Mesenchymal stem cell (in vitro differentiated cells and primary cell): ENCODE measurements around the gene FAM118A.

Experiments used
- DNase-seq: peaks from one replicate; pipeline ENCODE4 v3.0.0-alpha.2; 2013
- H2AFZ ChIP-seq: one replicate; pipeline ENCODE4 v1.6.1; 2013; ENCODE audit warnings: low read depth, mild to moderate bottlenecking, control low read depth, inconsistent platforms, low read length, moderate library complexity
- H2AK5ac ChIP-seq: 2 replicates; pipeline ENCODE4 v1.6.1; 2013; ENCODE audit warnings: low read length, moderate library complexity, mild to moderate bottlenecking, inconsistent platforms; ENCODE audit not compliant: severe bottlenecking
- H2BK120ac ChIP-seq: one replicate; pipeline ENCODE4 v1.6.1; 2013; ENCODE audit warnings: low read depth, mild to moderate bottlenecking, inconsistent platforms, low read length, moderate library complexity
- H2BK12ac ChIP-seq, 2 experiments: one replicate each; pipeline ENCODE4 v1.6.1; 2013; ENCODE audit warnings: inconsistent platforms in 2 of 2, low read length in 2 of 2, mild to moderate bottlenecking in 2 of 2, moderate library complexity in 2 of 2, control low read depth in 1 of 2
- H2BK15ac ChIP-seq: one replicate; pipeline ENCODE4 v1.6.1; 2013; ENCODE audit warnings: mild to moderate bottlenecking, low read depth, inconsistent platforms; ENCODE audit not compliant: poor library complexity, severe bottlenecking
- H2BK5ac ChIP-seq: 2 replicates; pipeline ENCODE4 v1.6.1; 2013; ENCODE audit warnings: low read depth, mild to moderate bottlenecking, low read length, control low read depth, inconsistent platforms; ENCODE audit not compliant: poor library complexity, severe bottlenecking
- H3K14ac ChIP-seq, 2 experiments: one replicate each; pipeline ENCODE4 v1.6.1; 2013; ENCODE audit warnings: inconsistent platforms in 2 of 2, low read length in 2 of 2, control low read depth in 1 of 2, mild to moderate bottlenecking in 1 of 2, moderate library complexity in 1 of 2
- H3K18ac ChIP-seq, 2 experiments: one replicate each; pipeline ENCODE4 v1.6.1; 2013; ENCODE audit warnings: inconsistent platforms in 2 of 2, low read length in 2 of 2, control low read depth in 1 of 2, low read depth in 1 of 2, mild to moderate bottlenecking in 1 of 2
- H3K23ac ChIP-seq, 2 experiments: one replicate each; pipeline ENCODE4 v1.6.1; 2013; ENCODE audit warnings: inconsistent platforms in 2 of 2, low read length in 2 of 2, mild to moderate bottlenecking in 2 of 2, moderate library complexity in 2 of 2, control low read depth in 1 of 2
- H3K27ac ChIP-seq: 2 replicates; pipeline ENCODE4 v1.5.1; 2013; ENCODE audit warnings: mild to moderate bottlenecking, moderate library complexity, low read length, control low read depth, inconsistent platforms; ENCODE audit not compliant: poor library complexity, severe bottlenecking
- H3K27me3 ChIP-seq, 2 experiments: 2 replicates each; pipeline versions ENCODE4 v1.6.1 to v1.7.0; 2013; ENCODE audit warnings: low read length in 2 of 2, mild to moderate bottlenecking in 2 of 2, moderate library complexity in 2 of 2, control low read depth in 1 of 2, inconsistent platforms in 1 of 2; ENCODE audit not compliant: control insufficient read depth in 1 of 2, insufficient read depth in 1 of 2
- H3K36me3 ChIP-seq, 2 experiments: 2 replicates each; pipeline versions ENCODE4 v1.6.1 to v1.7.0; 2013; ENCODE audit warnings: low read length in 2 of 2, control low read depth in 1 of 2, inconsistent platforms in 1 of 2, low read depth in 1 of 2, mild to moderate bottlenecking in 1 of 2; ENCODE audit not compliant: insufficient read depth in 2 of 2, control insufficient read depth in 1 of 2
- H3K4ac ChIP-seq, 2 experiments: one replicate each; pipeline ENCODE4 v1.6.1; 2013; ENCODE audit warnings: inconsistent platforms in 2 of 2, low read length in 2 of 2, mild to moderate bottlenecking in 2 of 2, moderate library complexity in 2 of 2, control low read depth in 1 of 2, low read depth in 1 of 2
- H3K4me1 ChIP-seq: 2 replicates; pipeline ENCODE4 v1.6.1; 2013; ENCODE audit warnings: low read depth, low read length, control low read depth; ENCODE audit not compliant: control insufficient read depth, insufficient read depth
- H3K4me2 ChIP-seq: 2 replicates; pipeline ENCODE4 v1.6.1; 2013; ENCODE audit warnings: low read length, mild to moderate bottlenecking, inconsistent platforms; ENCODE audit not compliant: poor library complexity, severe bottlenecking
- H3K4me3 ChIP-seq, 2 experiments: 2 replicates each; pipeline versions ENCODE4 v1.5.1 to v1.7.0; 2013; ENCODE audit warnings: low read length in 2 of 2, mild to moderate bottlenecking in 2 of 2, control low read depth in 1 of 2, low read depth in 1 of 2; ENCODE audit not compliant: insufficient read depth in 1 of 2
- H3K79me1 ChIP-seq: replicated peaks from 2 replicates; pipeline ENCODE4 v1.6.1; 2013; ENCODE audit warnings: mild to moderate bottlenecking, control low read depth, low read length, inconsistent platforms; ENCODE audit not compliant: poor library complexity, severe bottlenecking
- H3K9ac ChIP-seq: 2 replicates; pipeline ENCODE4 v1.7.0; 2013; ENCODE audit warnings: mild to moderate bottlenecking, low read length, moderate library complexity
- H3K9me3 ChIP-seq: 2 replicates; pipeline ENCODE4 v1.7.0; 2013; ENCODE audit warnings: mild to moderate bottlenecking, low read length; ENCODE audit not compliant: control insufficient read depth
- H4K8ac ChIP-seq: one replicate; pipeline ENCODE4 v1.6.1; 2013; ENCODE audit warnings: inconsistent platforms, mild to moderate bottlenecking, low read length, moderate library complexity
- H4K91ac ChIP-seq: one replicate; pipeline ENCODE4 v1.6.1; 2013; ENCODE audit warnings: mild to moderate bottlenecking, low read length, inconsistent platforms
- WGBS: methylation state at CpG from one replicate; pipeline ENCODE4 v1.1.7; 2013; ENCODE audit warnings: mixed read lengths; 5-methylcytosine and 5-hydroxymethylcytosine counted together

Gene FAM118A

GRCh38 chr22:45321827-45322226 lies 12.1 kb downstream of the FAM118A start:
- Histone ChIP-seq H2AFZ (no peak overlapping the region), H2BK120ac (no peak overlapping the region), H3K18ac (no peak overlapping the region), H4K91ac (no peak overlapping the region), H3K27me3 (no peaks in the 10 kb centered on the region), H2BK5ac (no peak overlapping the region), H3K14ac (no peak overlapping the region), H3K4me1 (peaks cover 11% of the 10 kb centered on the region), H3K9ac (no peak overlapping the region), H4K8ac (no peak overlapping the region), H3K36me3 (peaks cover 27 to 33% of the 10 kb centered on the region in 2 experiments), H2BK15ac (no peak overlapping the region), H3K9me3 (no peaks in the 10 kb centered on the region), H3K4me3 (no peak overlapping the region), H2BK12ac (no peak overlapping the region), H2AK5ac (no peak overlapping the region), H3K4me2 (no peak overlapping the region), H3K23ac (no peak overlapping the region), H3K79me1 (peaks cover 36% of the 10 kb centered on the region), H3K4ac (no peak overlapping the region), H3K27ac (no peak overlapping the region)
- 89% methylated on average over 11 of the region's 12 CpGs for WGBS
- DNase-seq, result no peak

DNA sequence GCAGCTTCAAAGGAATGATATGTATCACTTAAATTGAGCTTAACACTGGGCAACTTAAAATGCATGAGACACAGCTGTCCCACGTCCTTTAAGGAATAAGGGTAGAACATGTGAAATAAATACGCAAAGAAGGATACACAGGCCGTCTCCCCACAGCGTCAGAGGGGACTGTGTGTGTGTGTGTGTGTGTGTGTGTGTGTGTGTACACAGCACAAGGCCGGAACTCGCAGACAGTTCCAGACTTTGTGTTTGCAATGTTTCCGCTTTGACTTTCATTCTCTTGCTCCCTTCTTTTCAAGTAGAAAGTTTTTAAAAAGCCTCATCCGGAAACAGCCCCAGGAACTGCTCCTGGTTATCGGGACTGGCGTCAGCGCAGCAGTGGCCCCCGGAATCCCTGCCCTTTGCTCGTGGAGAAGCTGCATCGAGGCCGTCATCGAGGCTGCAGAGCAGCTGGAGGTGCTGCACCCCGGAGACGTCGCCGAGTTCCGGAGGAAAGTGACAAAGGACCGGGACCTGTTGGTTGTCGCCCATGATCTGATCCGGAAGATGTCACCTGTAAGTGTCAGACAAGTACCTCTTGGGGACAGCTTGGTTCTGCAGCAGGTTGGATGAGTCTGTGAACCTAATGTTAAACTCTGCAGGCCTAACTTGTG lies 13.3 kb downstream of the FAM118A start:
- Histone ChIP-seq H3K9ac (no peak overlapping the region), H2AK5ac (no peak overlapping the region), H4K91ac (no peak overlapping the region), H3K27me3 (no peaks in the 10 kb centered on the region), H3K79me1 (peaks cover 31% of the 10 kb centered on the region), H2BK15ac (no peak overlapping the region), H3K18ac (no peak overlapping the region), H2BK5ac (no peak overlapping the region), H4K8ac (no peak overlapping the region), H2BK12ac (no peak overlapping the region), H3K4me3 (no peak overlapping the region), H3K27ac (no peak overlapping the region), H3K4me1 (peaks cover 7% of the 10 kb centered on the region), H3K36me3 (peaks cover 36 to 41% of the 10 kb centered on the region in 2 experiments), H3K23ac (no peak overlapping the region), H3K4ac (no peak overlapping the region), H3K14ac (no peak overlapping the region), H3K9me3 (no peaks in the 10 kb centered on the region), H2BK120ac (no peak overlapping the region), H2AFZ (no peak overlapping the region), H3K4me2 (no peak overlapping the region)
- 96% methylated on average over 22 of the region's 24 CpGs for WGBS
- DNase-seq, result no peak

GRCh38 chr22:45323695-45324094 lies 14.0 kb downstream of the FAM118A start:
- H2AK5ac ChIP-seq, result no peak overlapping the region
- no peak overlapping the region for H3K18ac ChIP-seq
- no peak overlapping the region for H3K4ac ChIP-seq
- no peak for DNase-seq
- no peak overlapping the region for H4K8ac ChIP-seq
- no peak overlapping the region for H3K23ac ChIP-seq
- no peak overlapping the region for H2BK15ac ChIP-seq
- no peaks in the 10 kb centered on the region for H3K27me3 ChIP-seq
- H3K36me3 ChIP-seq, result peaks cover 41 to 45% of the 10 kb centered on the region in 2 experiments
- no peak overlapping the region for H2BK120ac ChIP-seq
- H2AFZ ChIP-seq, result no peak overlapping the region
- H3K14ac ChIP-seq, result no peak overlapping the region
- no peak overlapping the region for H3K4me3 ChIP-seq
- peaks cover 6% of the 10 kb centered on the region for H3K4me1 ChIP-seq
- 92% methylated on average over 7 of the region's 7 CpGs for WGBS
- no peaks in the 10 kb centered on the region for H3K9me3 ChIP-seq
- H3K27ac ChIP-seq, result no peak overlapping the region
- H3K9ac ChIP-seq, result no peak overlapping the region
- H2BK12ac ChIP-seq, result no peak overlapping the region
- no peak overlapping the region for H3K4me2 ChIP-seq
- H3K79me1 ChIP-seq, result peaks cover 31% of the 10 kb centered on the region
- H4K91ac ChIP-seq, result no peak overlapping the region
- H2BK5ac ChIP-seq, result no peak overlapping the region

GRCh38 chr22:45324311-45324711 lies 14.6 kb downstream of the FAM118A start:
- no peak overlapping the region for H4K8ac ChIP-seq
- no peaks in the 10 kb centered on the region for H3K27me3 ChIP-seq
- H3K9me3 ChIP-seq, result no peaks in the 10 kb centered on the region
- WGBS, result 98% methylated on average over 12 of the region's 12 CpGs
- no peak overlapping the region for H2BK15ac ChIP-seq
- peaks cover 31% of the 10 kb centered on the region for H3K79me1 ChIP-seq
- H3K14ac ChIP-seq, result no peak overlapping the region
- no peak overlapping the region for H4K91ac ChIP-seq
- H3K36me3 ChIP-seq, result peaks cover 41 to 50% of the 10 kb centered on the region in 2 experiments
- H2BK5ac ChIP-seq, result no peak overlapping the region
- DNase-seq, result no peak
- H2AFZ ChIP-seq, result no peak overlapping the region
- peaks cover 6% of the 10 kb centered on the region for H3K4me1 ChIP-seq
- no peak overlapping the region for H3K9ac ChIP-seq
- no peak overlapping the region for H2BK12ac ChIP-seq
- no peak overlapping the region for H3K27ac ChIP-seq
- H3K4me3 ChIP-seq, result no peak overlapping the region
- no peak overlapping the region for H3K18ac ChIP-seq
- H2AK5ac ChIP-seq, result no peak overlapping the region
- H3K23ac ChIP-seq, result no peak overlapping the region
- H3K4ac ChIP-seq, result no peak overlapping the region
- H3K4me2 ChIP-seq, result no peak overlapping the region
- no peak overlapping the region for H2BK120ac ChIP-seq
